ENCODE measurements around the gene USP46.

Gene USP46

DNA sequence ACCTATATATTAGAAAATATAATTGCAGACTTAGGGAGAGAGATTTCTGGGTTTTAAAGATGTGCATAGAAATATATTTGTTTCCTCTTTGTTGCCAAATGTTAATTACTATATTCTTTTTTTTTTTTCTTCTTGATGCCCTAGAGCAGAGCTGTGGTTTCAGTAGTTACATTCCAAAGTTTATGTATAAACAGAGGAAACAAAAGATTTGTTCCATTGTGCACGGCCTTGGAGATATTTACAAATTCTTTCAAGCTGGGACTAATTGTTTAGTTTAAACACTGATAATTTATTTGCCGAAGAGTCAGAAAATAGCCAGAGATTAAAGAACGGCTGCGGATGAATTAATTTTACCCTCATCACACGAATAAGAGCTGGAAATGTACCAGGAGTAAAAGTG lies 85.1 kb downstream of the USP46 start:
- no peak for DNase-seq (ENCODE audit: low read depth, low spot score)
- ChIA-PET POLR2A (no interaction called here), CTCF (interaction anchor here (0.9 to 1.5 kb wide), 6 partner anchors 12 to 409 kb away, joined by 3 to 5 read pairs (median 4); no protein-coding TSS in a partner anchor)
- TF ChIP-seq, protein P1, sequence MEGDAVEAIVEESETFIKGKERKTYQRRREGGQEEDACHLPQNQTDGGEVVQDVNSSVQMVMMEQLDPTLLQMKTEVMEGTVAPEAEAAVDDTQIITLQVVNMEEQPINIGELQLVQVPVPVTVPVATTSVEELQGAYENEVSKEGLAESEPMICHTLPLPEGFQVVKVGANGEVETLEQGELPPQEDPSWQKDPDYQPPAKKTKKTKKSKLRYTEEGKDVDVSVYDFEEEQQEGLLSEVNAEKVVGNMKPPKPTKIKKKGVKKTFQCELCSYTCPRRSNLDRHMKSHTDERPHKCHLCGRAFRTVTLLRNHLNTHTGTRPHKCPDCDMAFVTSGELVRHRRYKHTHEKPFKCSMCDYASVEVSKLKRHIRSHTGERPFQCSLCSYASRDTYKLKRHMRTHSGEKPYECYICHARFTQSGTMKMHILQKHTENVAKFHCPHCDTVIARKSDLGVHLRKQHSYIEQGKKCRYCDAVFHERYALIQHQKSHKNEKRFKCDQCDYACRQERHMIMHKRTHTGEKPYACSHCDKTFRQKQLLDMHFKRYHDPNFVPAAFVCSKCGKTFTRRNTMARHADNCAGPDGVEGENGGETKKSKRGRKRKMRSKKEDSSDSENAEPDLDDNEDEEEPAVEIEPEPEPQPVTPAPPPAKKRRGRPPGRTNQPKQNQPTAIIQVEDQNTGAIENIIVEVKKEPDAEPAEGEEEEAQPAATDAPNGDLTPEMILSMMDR (IDR thresholded peaks at IDR 0.05; ENCODE audit: insufficient read depth, low read length, missing control alignments): no peak
- no peak overlapping the region for H3K4me3 ChIP-seq (ENCODE audit: low read depth, low read length)

- ChIA-PET POLR2A (no interaction called here), CTCF (interaction anchor here (0.9 to 1.5 kb wide), 3 partner anchors 14 to 28 kb away, joined by 4 to 5 read pairs (median 4); no protein-coding TSS in a partner anchor)
- TF ChIP-seq, protein P1 (IDR thresholded peaks at IDR 0.05; ENCODE audit: insufficient read depth, low read length, missing control alignments): no peak
- DNase-seq (ENCODE audit: low read depth, low spot score): no peak
- no peak overlapping the region for H3K4me3 ChIP-seq (ENCODE audit: low read depth, low read length)
Observed at GRCh38 chr4:52573551-52573950, 85.5 kb downstream of the USP46 start.

- TF ChIP-seq, protein P1 (IDR thresholded peaks at IDR 0.05; ENCODE audit: insufficient read depth, low read length, missing control alignments): no peak
- CTCF ChIA-PET: interaction anchor here (0.9 to 1.5 kb wide), 2 partner anchors 22 to 28 kb away, joined by 4 read pairs; no protein-coding TSS in a partner anchor
- H3K4me3 ChIP-seq (ENCODE audit: low read depth, low read length): no peak overlapping the region
- POLR2A ChIA-PET: no interaction called here
- peak; percentile 53 for DNase-seq (ENCODE audit: low read depth, low spot score)
Observed at GRCh38 chr4:52572936-52573485, 86.1 kb downstream of the USP46 start.

DNA sequence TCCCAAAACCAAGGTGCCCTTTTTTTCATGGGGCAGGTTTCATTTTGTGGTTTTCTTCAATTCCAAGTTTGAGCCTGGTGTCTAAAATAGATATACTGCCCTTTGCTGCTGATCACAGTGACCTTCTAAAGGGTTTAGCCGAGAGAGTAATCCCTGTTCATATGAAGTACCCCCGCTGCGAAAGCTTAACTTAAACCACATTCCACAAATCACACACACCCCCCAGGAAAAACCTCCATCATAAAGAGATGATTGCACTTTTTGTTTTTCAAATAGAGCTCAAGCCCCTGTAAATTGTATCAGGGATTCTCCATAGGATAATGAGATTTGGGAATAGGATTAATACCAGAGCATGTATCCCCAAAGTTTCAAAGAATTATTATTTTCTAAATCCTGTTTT lies 90.8 kb downstream of the USP46 start:
- no peak overlapping the region for H3K4me3 ChIP-seq (ENCODE audit: low read depth, low read length)
- POLR2A ChIA-PET: no interaction called here
- CTCF ChIA-PET: interaction anchor here (0.7 to 3.1 kb wide), 5 partner anchors 19 to 415 kb away, joined by 3 to 14 read pairs (median 3); no protein-coding TSS in a partner anchor
- DNase-seq (ENCODE audit: low read depth, low spot score): no peak
- TF ChIP-seq, protein P1 (IDR thresholded peaks at IDR 0.05; ENCODE audit: insufficient read depth, low read length, missing control alignments): no peak

- TF ChIP-seq, protein P1 (IDR thresholded peaks at IDR 0.05; ENCODE audit: insufficient read depth, low read length, missing control alignments): no peak
- POLR2A ChIA-PET: no interaction called here
- no peak for DNase-seq (ENCODE audit: low read depth, low spot score)
- CTCF ChIA-PET: interaction anchor here (2.6 to 3.1 kb wide), 2 partner anchors 21 kb away, joined by 7 to 14 read pairs; no protein-coding TSS in a partner anchor
- no peak overlapping the region for H3K4me3 ChIP-seq (ENCODE audit: low read depth, low read length)
Observed at GRCh38 chr4:52566136-52567031, 92.7 kb downstream of the USP46 start.

- peak; percentile 24 for DNase-seq (ENCODE audit: low read depth, low spot score)
- TF ChIP-seq, protein P1 (IDR thresholded peaks at IDR 0.05; ENCODE audit: insufficient read depth, low read length, missing control alignments): no peak
- ChIA-PET CTCF (no interaction called here), POLR2A (no interaction called here)
- no peak overlapping the region for H3K4me3 ChIP-seq (ENCODE audit: low read depth, low read length)
Observed at GRCh38 chr4:52560844-52561280, 98.2 kb downstream of the USP46 start.

All from AG04449 (cell line).